ENCODE measurements around the gene TAS1R2.

GRCh38 chr1:18874036-18874435, 14.6 kb upstream of the TAS1R2 start:
- no peak for TF ChIP-seq POLR2AphosphoS5 (IDR thresholded peaks at IDR 0.05; ENCODE audit: low read depth)
- TF ChIP-seq REST (IDR thresholded peaks at IDR 0.05; ENCODE audit: unreplicated experiment), result no peak
- no peak for TF ChIP-seq CTCF (conservative IDR thresholded peaks at IDR 0.05; ENCODE audit: low read depth in 2 of 2)
- TF ChIP-seq EZH2 (IDR thresholded peaks at IDR 0.05; ENCODE audit: low read depth, unreplicated experiment), result no peak
- no peak for TF ChIP-seq STAT1 (IDR thresholded peaks at IDR 0.05; ENCODE audit: unreplicated experiment)

Data from GM23338 (cell line).